Measurements from ENCODE around the gene RBKS. TPM values are rescaled to one million over a fixed set of nuclear protein-coding genes. Genes with fewer than 3 reads are reported as not detected.

The RBKS gene
- total and polyA plus RNA-seq, 2 of the 13 experiments (the other 11 are each of a cell fraction or from before 2014, with no cell fraction given) = 7.7 to 8.3 TPM

DNA sequence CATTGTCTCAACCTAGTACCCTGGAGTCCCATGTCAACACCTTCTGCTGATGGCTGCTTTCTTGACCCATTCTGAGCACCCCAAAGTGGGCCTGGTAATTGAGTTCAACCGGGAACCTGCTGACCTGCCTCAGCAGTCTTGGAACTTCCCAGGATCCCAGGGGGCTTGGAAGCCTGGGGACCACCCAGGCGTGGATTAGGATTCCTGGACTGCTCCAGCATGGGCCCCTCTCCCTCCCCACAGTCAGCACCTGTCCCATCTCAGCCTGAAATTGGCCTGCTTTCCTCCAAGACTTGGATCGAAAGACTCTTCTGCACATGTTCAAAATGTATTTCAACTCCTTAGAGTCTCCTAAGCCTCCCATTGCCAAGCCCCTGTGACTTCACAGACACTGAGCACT is 134.1 kb downstream of the RBKS start (continued):
- TF ChIP-seq AHDC1 (CRISPR knock-in tag; IDR thresholded peaks at IDR 0.05; ENCODE audit: borderline replicate concordance) = no peak
- no peak for TF ChIP-seq ZNF552 (CRISPR knock-in tag; IDR thresholded peaks at IDR 0.05; ENCODE audit: borderline replicate concordance)

DNA sequence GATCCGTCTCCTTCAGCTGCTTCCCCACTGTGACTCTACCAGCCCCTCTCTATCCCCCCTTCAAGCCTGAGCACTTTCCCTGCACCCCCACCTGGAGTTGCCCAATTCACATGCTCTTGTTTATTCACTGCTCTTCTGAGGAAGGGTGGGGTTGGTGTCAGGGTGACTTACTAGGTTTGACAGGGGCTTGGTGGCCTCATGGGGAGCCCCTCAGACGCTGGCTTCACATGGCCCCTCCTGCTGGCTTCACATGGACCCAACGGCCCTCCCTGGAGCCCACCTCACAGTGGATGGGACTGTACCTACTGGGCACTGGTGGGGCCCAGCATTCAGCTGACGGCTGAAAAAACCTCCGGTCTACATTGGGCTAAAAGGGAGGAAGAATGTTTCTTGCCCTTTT is 135.4 kb downstream of the RBKS start:
- 0 out of 6 replicates have a peak overlapping the region, but pooled peaks of 1 of the 3 experiments have one; percentile 1 for H3K4me3 ChIP-seq (replicated peaks in 1 of 3; ENCODE audit: insufficient read depth in 1 of 3, low read depth in 2 of 3, low read length in 3 of 3)
- ATAC-seq (no peak), FAIRE-seq (no peak), DNase-seq (ENCODE audit: low spot score) (no peak)
- H4K20me1 ChIP-seq (ENCODE audit: insufficient read depth, low read length) = peaks cover 3% of the 10 kb centered on the region; the same call in 1 of the 2 replicates
- H3K9ac ChIP-seq (ENCODE audit: insufficient read depth, low read depth, low read length) = no peak overlapping the region
- H3K4me1 ChIP-seq (ENCODE audit: insufficient read depth, low read length) = peaks cover 62% of the 10 kb centered on the region
- no peaks in the 10 kb centered on the region for H3K9me3 ChIP-seq (ENCODE audit: low read length)
- no peak overlapping the region for H2AFZ ChIP-seq (ENCODE audit: low read length)
- ChIA-PET CTCF (ENCODE audit: low intra/inter-chr PET ratio, low total read pairs) (interaction anchor here (0.8 to 1.8 kb wide), 4 partner anchors 31 to 698 kb away, joined by 3 to 10 read pairs (median 4); no protein-coding TSS in a partner anchor), POLR2A (interaction anchor here (1.1 to 16.2 kb wide), 7 partner anchors 12 to 641 kb away, joined by 3 to 248 read pairs (median 35); partner anchors contain the start of genes BABAM2, FOSL2 and RBKS)
- 91% methylated on average over 5 of the region's 5 CpGs for WGBS (ENCODE audit: low lambda C conversion rate)
- no peaks in the 10 kb centered on the region for H3K27me3 ChIP-seq (ENCODE audit: control insufficient read depth in 1 of 2, insufficient read depth in 2 of 2, low read length in 2 of 2)
- no peaks in the 10 kb centered on the region; a peak in 1 of 5 replicates for H3K36me3 ChIP-seq (replicated peaks in 1 of 2; ENCODE audit: control insufficient read depth in 1 of 2, insufficient read depth in 2 of 2, low read length in 2 of 2)
- H3K4me2 ChIP-seq (ENCODE audit: low read depth, low read length) = peak overlapping the region; percentile 96
- H3K27ac ChIP-seq (ENCODE audit: extremely low read length, insufficient read depth, low read length) = no peak overlapping the region
- in situ Hi-C loops (cut with HindIII; ENCODE audit: extremely low pct_ligation_motif_present, low pct_unique_long_range_greater_than_20kb) (loop anchor here (5.0 to 10.0 kb wide), 2 partner anchors 48 to 640 kb away; partner anchors contain the start of gene FOSL2), intact Hi-C loops (cut with micrococcal nuclease; ENCODE audit: unreplicated experiment) (loop anchor here (5.0 kb wide), 1 partner anchor 137 kb away; the partner anchor contains the start of genes BABAM2 and RBKS)
- H3K79me2 ChIP-seq (ENCODE audit: insufficient read depth, low read length) = peaks cover 18% of the 10 kb centered on the region
- BruUV-seq (replicated peaks) = no TSS peak
- 0 out of 2 replicates have a peak, but pooled peaks have one; percentile 0 for TF ChIP-seq ZNF687 (CRISPR knock-in tag; IDR thresholded peaks at IDR 0.05)
- TF ChIP-seq ZFP91 (CRISPR knock-in tag; IDR thresholded peaks at IDR 0.05; ENCODE audit: borderline replicate concordance) = 0 out of 2 replicates have a peak, but pooled peaks have one; percentile 34
- no peak for TF ChIP-seq NRL (CRISPR knock-in tag; IDR thresholded peaks at IDR 0.05; ENCODE audit: borderline replicate concordance)

All from HepG2 (cell line).